ENCODE measurements around the gene ANGPT4. TPM values are rescaled to one million over a fixed set of nuclear protein-coding genes. Genes with fewer than 3 reads are reported as not detected.

The ANGPT4 gene
- total and polyA plus RNA-seq, 2 donors: 0.21 to 2.0 TPM

DNA sequence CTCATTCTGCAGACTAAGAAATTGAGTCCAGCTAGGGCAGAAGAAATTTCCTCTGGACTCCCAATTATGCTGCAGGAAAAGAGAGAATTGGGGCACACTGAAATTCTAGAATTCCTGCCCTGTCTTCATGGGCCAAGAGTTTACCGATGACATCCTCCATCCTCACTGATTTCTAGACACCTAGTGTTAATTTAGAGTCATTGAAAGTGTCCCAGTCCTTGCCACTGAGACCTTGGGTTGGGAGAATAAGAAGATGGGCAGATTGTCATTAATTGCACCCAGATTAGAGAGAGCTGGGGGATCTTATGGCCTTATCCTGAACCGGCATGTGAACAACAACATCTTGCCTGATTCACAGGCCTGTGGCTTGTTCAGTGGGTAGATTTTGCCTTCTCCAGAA, 29.0 kb downstream of the ANGPT4 start:
- Histone ChIP-seq H3K27ac (ENCODE audit: low read depth) (no peak overlapping the region), H3K4me3 (ENCODE audit: low read depth, low read length) (no peak overlapping the region), H3K4me1 (ENCODE audit: insufficient read depth) (no peaks in the 10 kb centered on the region), H3K36me3 (ENCODE audit: insufficient read depth) (no peaks in the 10 kb centered on the region)
- WGBS: 83% methylated on average over 2 of the region's 2 CpGs
- no peak for DNase-seq (ENCODE audit: extremely low spot score)

DNA sequence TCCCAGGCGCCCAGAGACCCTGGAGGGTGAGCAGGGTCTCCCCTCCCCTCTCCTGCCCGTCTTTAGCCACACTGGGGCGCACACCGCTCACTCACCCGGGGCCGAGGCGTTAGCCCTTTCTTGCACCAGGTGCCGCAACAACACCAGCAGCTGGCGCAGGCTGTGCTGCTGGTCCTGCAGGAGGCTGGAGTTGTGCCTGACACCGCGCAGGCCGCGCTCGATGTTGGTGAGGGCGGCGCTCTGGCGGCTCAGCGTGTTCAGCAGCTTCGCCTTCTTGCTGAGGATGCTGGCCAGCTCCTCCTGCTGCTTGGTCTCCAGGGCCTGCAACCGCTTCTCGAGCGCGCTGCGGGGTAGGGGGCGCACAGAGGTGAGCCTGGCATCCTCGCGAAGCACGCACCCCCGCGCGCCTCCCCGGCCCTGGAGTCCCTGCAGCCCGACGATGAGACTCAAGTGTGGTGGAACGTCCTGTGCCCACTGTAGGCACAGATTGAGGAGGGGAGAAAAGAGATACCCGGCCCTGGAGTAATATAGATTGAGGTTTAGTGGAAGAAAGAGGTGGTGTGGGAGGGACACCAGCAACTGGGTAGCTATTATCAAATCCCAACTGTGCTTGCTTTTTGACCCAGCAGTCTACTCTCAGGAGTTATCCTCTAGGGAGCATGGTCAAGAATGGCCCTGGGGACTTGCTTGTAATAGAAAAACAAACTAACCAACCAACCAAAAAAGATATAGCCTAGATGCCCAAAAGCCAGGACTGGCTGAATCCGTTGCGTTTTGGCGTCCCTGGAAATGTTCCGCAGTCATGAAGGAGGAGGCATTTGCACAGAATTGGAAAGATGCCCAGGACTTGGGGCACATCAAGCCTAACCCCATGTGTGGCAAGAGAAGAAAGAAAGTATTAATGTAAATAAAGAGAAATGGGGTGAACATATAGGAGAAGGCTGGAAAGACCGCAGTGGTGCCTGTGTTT, 30.9 kb downstream of the ANGPT4 start:
- H3K36me3 ChIP-seq (ENCODE audit: insufficient read depth): no peaks in the 10 kb centered on the region
- H3K27ac ChIP-seq (ENCODE audit: low read depth): no peak overlapping the region
- H3K4me1 ChIP-seq (ENCODE audit: insufficient read depth): no peaks in the 10 kb centered on the region
- WGBS: 12% methylated on average over 41 of the region's 41 CpGs
- no peak overlapping the region for H3K4me3 ChIP-seq (ENCODE audit: low read depth, low read length)
- DNase-seq (ENCODE audit: extremely low spot score): no peak

DNA sequence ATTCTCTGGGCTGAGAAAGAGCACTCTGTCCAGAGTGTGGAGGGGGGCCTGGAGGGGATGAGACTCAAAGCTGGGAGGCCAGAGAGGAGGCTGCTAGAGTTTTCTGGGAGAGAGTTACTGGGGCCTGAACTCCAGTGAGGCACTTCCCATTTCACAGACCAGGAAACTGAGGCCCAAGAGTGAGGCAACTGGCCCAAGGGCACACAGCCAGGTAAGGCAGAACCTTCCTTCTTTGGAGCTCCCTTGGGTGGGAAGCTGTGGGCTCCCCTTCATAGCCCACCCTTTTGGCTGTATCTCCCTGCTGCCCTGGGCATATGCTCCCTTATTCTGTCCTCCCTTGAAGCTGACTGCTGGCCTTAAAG, 34.4 kb downstream of the ANGPT4 start:
- Histone ChIP-seq H3K4me1 (ENCODE audit: insufficient read depth) (no peaks in the 10 kb centered on the region), H3K36me3 (ENCODE audit: insufficient read depth) (no peaks in the 10 kb centered on the region), H3K27ac (ENCODE audit: low read depth) (no peak overlapping the region), H3K4me3 (ENCODE audit: low read depth, low read length) (no peak overlapping the region)
- no peak for DNase-seq (ENCODE audit: extremely low spot score)

DNA sequence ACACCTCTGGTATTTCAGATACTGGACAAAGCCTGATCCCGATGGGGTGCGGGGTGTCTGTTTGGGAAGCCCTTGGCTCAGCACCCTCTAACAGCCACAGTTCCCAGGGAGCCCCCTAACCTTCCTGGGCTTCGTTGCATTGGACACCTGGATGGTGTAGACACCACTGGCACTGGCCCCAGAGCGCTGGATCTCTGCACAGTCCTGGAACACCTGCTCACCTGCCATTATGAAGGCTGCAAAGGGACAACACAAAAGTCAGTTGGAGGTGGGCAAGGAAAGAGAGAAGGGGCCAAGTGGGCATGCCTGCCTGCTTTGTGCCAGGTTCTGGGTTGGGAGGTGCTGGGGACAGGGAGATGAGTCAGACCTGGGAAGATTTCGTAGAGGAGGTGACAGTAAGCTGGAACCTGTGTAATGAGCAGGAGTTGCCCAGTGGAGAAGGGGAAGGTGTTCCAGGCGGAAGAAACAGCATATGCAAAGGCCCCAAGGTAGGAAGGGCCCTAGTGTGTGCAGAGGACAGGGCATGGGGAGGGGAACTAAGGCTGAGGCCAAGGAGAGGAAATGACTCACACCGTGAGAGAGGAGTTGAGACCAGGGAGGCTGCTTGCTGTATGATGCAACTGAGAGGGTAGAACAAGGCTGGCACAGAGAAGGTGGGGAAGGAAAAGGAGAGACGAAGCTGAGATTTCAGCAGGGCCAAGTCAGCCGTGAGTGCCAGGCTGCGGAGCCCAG, 34.9 kb downstream of the ANGPT4 start:
- 66% methylated on average over 10 of the region's 10 CpGs for WGBS
- H3K27ac ChIP-seq (ENCODE audit: low read depth): no peak overlapping the region
- no peak for DNase-seq (ENCODE audit: extremely low spot score)

DNA sequence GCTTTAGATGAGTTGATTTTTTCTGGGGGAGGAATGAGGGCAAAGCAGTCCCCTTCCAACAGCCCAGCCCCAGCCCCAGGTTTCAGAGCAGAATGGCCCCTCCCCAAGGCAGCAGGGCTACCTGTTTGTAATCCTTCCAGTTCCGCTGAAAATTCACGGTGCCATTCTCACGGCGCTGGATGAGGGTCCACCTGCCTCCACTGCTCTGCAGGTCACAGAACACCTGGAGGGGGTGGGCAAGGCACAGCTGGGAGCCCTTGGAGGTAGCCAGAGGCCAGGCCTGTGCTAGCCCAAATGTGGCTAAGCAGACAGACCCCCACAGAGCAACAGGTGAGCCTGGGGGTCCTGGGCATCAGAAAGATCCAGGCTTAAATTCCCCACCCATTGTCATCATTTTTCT, 36.5 kb downstream of the ANGPT4 start:
- no peaks in the 10 kb centered on the region for H3K36me3 ChIP-seq (ENCODE audit: insufficient read depth)
- no peak overlapping the region for H3K27ac ChIP-seq (ENCODE audit: low read depth)
- H3K4me1 ChIP-seq (ENCODE audit: insufficient read depth): no peaks in the 10 kb centered on the region
- no peak overlapping the region for H3K4me3 ChIP-seq (ENCODE audit: low read depth, low read length)
- WGBS: 63% methylated on average over 4 of the region's 4 CpGs
- no peak for DNase-seq (ENCODE audit: extremely low spot score)

More for the DNA sequence above, 34.9 kb downstream of the ANGPT4 start:
- Histone ChIP-seq H3K36me3 (ENCODE audit: insufficient read depth) (no peaks in the 10 kb centered on the region), H3K4me1 (ENCODE audit: insufficient read depth) (no peaks in the 10 kb centered on the region), H3K4me3 (ENCODE audit: low read depth, low read length) (no peak overlapping the region)

DNA sequence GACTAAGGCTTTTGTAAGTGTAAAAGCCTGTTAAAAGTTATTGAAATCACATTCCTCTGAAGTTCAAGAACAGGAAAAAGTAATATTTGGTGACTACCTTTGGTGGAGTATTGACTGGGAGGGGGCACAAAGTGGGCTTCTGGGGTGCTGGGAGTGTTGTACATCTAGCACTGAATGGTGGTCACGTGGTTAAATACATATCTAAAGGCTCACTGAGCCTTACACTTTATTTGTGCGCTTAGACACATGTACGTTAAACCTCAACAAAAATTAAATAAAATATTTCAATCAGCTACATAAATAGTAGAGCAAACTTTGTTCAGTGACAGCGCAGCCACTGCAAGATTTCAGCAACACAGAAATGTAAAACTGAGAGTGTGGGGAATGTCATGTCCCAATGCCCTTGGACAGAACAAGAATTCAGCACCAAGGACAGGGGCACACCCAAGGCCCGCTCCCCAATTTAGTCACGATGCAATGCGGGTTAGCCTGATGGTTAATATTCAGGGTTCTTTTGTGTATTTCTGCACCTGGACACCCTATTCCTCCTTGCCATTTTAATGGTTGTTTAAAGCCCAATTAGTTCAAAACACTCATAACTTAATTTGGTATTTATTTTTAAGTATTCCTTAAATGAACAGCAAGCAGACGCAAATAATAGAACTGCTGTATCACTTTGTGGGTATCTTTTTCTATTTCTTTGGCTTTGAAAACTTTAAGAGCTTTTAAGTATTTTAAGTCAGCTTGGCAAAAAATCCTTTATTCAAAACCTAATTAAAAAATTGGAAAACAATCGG, 37.4 kb downstream of the ANGPT4 start:
- H3K36me3 ChIP-seq (ENCODE audit: insufficient read depth): no peaks in the 10 kb centered on the region
- H3K4me1 ChIP-seq (ENCODE audit: insufficient read depth): no peaks in the 10 kb centered on the region
- no peak for DNase-seq (ENCODE audit: extremely low spot score)
- H3K27ac ChIP-seq (ENCODE audit: low read depth): no peak overlapping the region
- 50% methylated on average over 9 of the region's 9 CpGs for WGBS
- H3K4me3 ChIP-seq (ENCODE audit: low read depth, low read length): no peak overlapping the region

DNA sequence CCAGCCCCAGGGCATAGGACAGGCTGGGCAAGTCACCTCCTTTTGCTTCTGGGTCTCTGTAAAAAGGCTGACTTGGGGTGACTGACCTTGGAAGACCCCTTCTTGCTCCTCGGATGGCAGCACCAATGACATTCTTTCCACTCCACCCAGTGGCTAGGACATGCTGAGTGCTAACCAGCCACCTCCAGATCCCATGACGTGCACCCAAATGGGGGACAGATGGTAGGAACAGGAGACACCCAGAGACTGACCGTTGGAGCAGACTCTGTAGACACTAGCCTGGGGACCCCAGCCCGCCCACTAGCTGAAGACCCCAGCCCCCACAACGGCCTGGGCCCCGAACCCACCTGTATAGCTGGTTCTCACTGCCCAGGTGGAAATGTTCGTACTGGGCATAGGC, 38.3 kb downstream of the ANGPT4 start:
- DNase-seq (ENCODE audit: extremely low spot score): no peak
- 79% methylated on average over 7 of the region's 7 CpGs for WGBS
- H3K4me1 ChIP-seq (ENCODE audit: insufficient read depth): no peaks in the 10 kb centered on the region

DNA sequence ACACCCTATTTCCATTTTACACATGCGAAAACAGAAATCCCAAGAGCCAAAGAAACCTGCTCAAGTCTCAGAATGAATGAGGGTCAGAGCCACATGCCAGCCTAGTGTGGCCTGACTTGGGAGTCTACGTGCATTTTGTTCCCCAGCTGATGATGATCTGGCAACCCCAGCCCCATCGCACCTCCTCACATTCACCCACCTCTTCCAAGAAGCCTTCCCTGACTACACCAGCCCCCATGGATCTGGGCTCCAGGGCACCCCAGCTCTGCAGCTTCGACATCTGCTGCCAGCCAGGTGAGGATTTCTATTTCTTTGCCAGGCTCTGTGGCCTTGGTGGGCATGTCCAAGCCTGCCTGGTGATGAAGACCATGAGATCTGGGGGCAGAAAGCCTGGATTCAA, 41.0 kb downstream of the ANGPT4 start:
- Histone ChIP-seq H3K4me1 (ENCODE audit: insufficient read depth) (no peaks in the 10 kb centered on the region), H3K27ac (ENCODE audit: low read depth) (no peak overlapping the region), H3K4me3 (ENCODE audit: low read depth, low read length) (no peak overlapping the region), H3K36me3 (ENCODE audit: insufficient read depth) (no peaks in the 10 kb centered on the region)
- WGBS: 81% methylated on average over 4 of the region's 4 CpGs
- no peak for DNase-seq (ENCODE audit: extremely low spot score)

More for the DNA sequence above, 38.3 kb downstream of the ANGPT4 start:
- no peak overlapping the region for H3K27ac ChIP-seq (ENCODE audit: low read depth)
- H3K36me3 ChIP-seq (ENCODE audit: insufficient read depth): no peaks in the 10 kb centered on the region
- H3K4me3 ChIP-seq (ENCODE audit: low read depth, low read length): no peak overlapping the region

DNA sequence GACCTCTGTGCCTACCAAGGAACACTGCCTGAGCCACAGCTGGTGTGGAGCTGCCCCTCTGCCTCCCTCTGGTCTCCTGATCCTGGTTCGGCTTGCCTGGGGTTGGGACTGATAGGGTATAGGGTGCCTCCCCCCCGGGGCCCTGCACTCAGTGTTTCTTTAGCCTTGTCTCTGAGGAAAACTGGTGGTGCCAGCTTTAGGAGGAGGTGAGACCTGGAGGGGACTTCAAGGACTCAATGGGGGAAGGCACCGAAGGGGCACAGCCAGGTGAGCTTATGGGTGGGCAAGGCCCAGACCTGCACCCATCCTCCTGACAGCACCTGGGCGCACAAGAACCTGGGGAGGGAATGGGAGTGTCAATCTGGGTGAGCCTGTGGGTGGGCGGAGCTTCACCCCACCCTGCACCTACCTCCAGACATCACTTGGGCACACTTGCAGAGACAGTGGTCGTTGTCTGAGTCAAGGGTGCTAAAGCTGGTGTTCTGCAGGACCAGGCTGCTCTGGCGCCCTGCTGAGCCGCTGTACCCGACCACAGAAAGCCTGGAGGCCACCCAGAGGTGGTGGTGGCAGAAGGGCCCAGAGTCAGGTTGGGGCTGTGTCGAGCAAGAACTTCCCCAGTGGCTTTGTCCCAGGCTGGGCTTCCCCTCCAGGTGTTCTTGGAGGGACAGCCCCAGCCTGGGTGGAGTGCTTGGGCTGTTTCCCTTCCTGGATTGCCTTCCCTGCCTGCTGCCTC, 42.1 kb downstream of the ANGPT4 start:
- H3K27ac ChIP-seq (ENCODE audit: low read depth): no peak overlapping the region
- 79% methylated on average over 10 of the region's 10 CpGs for WGBS
- no peak overlapping the region for H3K4me3 ChIP-seq (ENCODE audit: low read depth, low read length)
- no peak for DNase-seq (ENCODE audit: extremely low spot score)
- no peaks in the 10 kb centered on the region for H3K4me1 ChIP-seq (ENCODE audit: insufficient read depth)
- H3K36me3 ChIP-seq (ENCODE audit: insufficient read depth): no peaks in the 10 kb centered on the region

DNA sequence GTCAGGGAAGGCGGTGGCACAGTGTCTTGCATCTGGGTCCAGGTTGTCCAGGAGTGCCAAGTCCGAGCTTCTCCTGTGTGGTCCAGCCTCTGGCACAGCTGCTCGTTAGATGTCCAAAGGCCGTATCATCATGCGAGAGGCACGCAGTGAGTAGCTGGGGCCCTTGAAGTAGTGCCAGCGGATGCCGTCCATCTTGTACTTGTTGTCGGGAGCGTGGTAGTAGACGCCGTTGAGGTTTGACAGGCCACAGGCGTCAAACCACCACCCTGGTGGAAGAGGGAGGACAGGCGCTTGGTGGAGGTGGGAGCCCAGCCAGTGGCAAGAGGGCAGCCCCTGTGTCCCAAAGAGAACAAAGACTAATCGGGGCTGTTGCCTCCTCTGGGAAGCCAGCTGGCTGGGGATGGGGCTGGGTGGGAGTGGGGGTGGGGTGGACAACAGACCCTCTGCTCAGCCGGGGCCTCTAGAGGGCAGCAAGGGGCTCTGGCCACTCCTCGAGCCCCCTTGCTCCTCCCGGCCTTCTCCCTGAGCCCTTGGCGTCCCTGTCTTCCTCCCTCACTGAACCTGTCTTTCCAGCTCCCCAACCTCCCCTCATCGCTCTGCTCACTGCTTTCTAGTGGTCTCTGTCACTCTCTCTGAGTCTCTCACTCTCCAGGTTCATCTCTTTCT, 43.1 kb downstream of the ANGPT4 start:
- H3K36me3 ChIP-seq (ENCODE audit: insufficient read depth): no peaks in the 10 kb centered on the region
- 61% methylated on average over 20 of the region's 20 CpGs for WGBS
- no peaks in the 10 kb centered on the region for H3K4me1 ChIP-seq (ENCODE audit: insufficient read depth)
- DNase-seq (ENCODE audit: extremely low spot score): no peak
- H3K27ac ChIP-seq (ENCODE audit: low read depth): no peak overlapping the region
- H3K4me3 ChIP-seq (ENCODE audit: low read depth, low read length): no peak overlapping the region

DNA sequence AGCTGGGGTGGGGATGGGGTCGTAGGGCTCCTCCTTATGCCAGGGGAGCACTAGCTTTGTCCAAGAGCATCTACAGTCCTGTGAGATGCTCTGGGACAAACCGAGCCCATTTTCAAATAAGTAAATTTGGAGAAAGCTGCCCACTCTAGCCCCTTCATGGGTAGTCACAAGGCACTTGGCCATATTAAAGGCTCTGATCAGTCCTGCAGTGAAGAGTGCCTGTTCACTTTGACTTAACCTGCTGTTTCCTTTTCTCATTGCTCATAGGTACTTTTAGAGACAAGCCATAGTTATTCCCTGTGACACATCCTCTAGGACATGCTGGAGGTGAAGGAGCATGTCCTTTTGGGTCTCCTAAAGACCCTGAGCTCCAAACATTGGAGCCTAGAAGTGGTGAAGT, 44.2 kb downstream of the ANGPT4 start:
- no peak for DNase-seq (ENCODE audit: extremely low spot score)
- H3K4me3 ChIP-seq (ENCODE audit: low read depth, low read length): no peak overlapping the region
- no peaks in the 10 kb centered on the region for H3K4me1 ChIP-seq (ENCODE audit: insufficient read depth)
- H3K27ac ChIP-seq (ENCODE audit: low read depth): no peak overlapping the region
- H3K36me3 ChIP-seq (ENCODE audit: insufficient read depth): no peaks in the 10 kb centered on the region
- 48% methylated on average over 2 of the region's 2 CpGs for WGBS

DNA sequence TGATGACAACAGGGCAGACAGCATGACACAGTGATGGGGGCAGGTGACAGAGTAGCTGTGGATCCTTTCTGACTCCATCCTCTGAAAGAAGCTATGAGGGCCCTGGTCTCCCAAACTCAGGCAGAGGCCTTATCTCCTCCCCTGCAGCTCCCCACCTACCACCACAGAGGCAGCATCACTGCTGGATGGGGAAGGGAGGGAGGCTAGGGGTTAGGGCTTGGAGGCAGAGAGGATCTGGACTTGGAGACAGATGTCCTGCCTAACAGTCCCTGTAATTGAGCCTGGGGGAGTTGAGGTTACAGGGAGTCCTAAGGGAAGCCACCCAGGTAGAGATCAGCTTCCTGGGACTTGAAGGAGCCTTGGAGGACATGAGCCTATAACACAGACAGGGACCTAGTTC, 44.7 kb downstream of the ANGPT4 start:
- Histone ChIP-seq H3K36me3 (ENCODE audit: insufficient read depth) (no peaks in the 10 kb centered on the region), H3K4me3 (ENCODE audit: low read depth, low read length) (no peak overlapping the region), H3K27ac (ENCODE audit: low read depth) (no peak overlapping the region), H3K4me1 (ENCODE audit: insufficient read depth) (no peaks in the 10 kb centered on the region)
- no peak for DNase-seq (ENCODE audit: extremely low spot score)

DNA sequence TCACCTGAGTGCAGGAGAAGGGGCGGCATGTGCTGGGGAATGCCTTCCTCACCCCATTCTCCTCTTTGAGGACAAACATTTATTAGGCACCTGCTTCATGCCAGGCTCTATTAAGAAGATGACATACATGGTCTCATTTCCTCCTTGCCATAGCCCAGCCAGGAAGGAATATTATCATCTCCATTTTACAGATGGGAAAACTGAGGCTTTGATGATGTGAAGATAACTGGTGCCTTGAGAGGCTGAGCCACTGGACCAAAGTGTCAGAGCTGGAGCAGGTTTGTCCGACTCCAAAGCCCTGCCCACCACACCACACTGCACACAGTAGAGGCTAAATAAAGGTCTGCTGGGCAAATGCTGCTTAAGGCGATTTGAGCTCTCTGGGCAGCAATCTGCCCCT, 45.4 kb downstream of the ANGPT4 start:
- no peak overlapping the region for H3K4me3 ChIP-seq (ENCODE audit: low read depth, low read length)
- H3K4me1 ChIP-seq (ENCODE audit: insufficient read depth): no peaks in the 10 kb centered on the region
- DNase-seq (ENCODE audit: extremely low spot score): no peak
- no peaks in the 10 kb centered on the region for H3K36me3 ChIP-seq (ENCODE audit: insufficient read depth)
- WGBS: 81% methylated on average over 3 of the region's 3 CpGs
- no peak overlapping the region for H3K27ac ChIP-seq (ENCODE audit: low read depth)
